Esophagus muscularis mucosa (tissue), 3 donors: ENCODE results near the gene KIF2B.
"Not testable (repeated sequence)": the region's sequence is repeated elsewhere in the genome, so short reads cannot be mapped to it uniquely, and the experiment has no call there.

Experiments used
- CTCF ChIP-seq, 3 experiments: fragments of 200-600 bp in 2 of 3; fragments of 450-650 bp in 1 of 3; sonication (generic) in 2 of 3; IDR thresholded peaks; one replicate each; pipeline ENCODE4 v1.5.1; 2017 to 2019; ENCODE audit warnings: antibody characterized with exemption in 3 of 3, mild to moderate bottlenecking in 2 of 3, moderate library complexity in 1 of 3
- EP300 ChIP-seq: sonication (generic); formaldehyde crosslinking; IDR thresholded peaks from one replicate; pipeline ENCODE4 v1.6.1; 2017; ENCODE audit warnings: antibody characterized with exemption

GRCh38 chr17:53834771-53835170 lies 12.0 kb downstream of the KIF2B start:
- not testable (repeated sequence) for TF ChIP-seq CTCF (IDR thresholded peaks at IDR 0.05); EP300
